GM19099 (cell line): ENCODE measurements around the gene ABCC2.

Experiments
- POLR2A ChIP-seq: IDR thresholded peaks from 3 replicates; pipeline ENCODE4 v1.6.1; 2011; ENCODE audit warnings: low read depth; ENCODE audit not compliant: insufficient read length; ENCODE audit errors: extremely low read depth

ABCC2 gene

DNA sequence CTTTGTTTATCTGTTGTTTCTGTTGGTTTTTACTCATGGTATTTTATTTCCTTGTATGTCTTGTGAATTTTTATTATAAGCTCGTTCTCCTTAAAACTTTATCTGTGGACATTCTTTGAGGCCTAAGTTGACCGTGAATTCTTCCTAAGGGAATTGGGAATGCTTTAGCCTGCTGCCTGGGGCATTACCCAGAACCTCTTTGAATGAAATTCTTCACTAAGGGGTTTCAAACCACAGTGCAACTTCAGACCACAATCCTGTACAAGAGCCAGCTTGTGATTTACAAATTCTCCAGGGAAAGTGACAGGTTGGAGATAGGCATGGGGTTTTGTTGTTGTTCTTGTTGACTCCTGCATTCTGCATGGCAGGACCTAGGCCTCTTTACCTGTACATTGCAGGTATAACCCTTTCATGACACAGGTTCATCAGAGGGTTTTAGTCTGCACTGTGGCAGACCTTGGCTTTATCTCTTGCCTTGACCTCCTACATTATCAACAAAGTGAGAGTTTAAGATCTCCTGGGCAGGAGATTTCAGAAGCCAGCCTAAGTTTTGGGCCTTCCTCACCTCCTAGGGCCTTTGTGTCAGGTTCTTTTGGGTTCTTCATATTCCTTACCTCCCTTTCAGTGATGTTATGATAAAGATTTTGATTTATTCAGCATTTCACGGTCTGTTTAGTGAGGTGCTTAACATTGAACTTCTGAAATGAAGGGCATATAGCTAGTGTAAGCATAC, 70.2 kb downstream of the ABCC2 start:
- no peak for TF ChIP-seq POLR2A

DNA sequence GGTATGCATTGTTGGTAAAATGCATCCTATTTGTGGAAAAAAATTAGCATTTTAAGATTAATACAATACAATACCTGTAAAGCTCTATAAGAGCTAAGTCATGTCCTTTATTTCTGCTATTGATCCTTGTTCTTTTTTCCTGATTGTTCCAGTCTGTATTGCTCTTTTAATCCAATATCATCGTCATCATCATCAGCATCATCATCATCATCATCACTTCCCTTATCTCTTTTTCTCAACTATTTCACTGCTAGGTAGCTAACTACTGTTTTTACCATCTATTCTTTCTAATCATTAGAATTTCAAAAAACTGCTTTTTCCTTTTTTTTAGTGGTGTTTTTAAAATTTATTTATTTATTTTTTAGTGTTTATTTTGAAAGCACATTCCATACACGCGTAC, 71.2 kb downstream of the ABCC2 start:
- TF ChIP-seq POLR2A: no peak

DNA sequence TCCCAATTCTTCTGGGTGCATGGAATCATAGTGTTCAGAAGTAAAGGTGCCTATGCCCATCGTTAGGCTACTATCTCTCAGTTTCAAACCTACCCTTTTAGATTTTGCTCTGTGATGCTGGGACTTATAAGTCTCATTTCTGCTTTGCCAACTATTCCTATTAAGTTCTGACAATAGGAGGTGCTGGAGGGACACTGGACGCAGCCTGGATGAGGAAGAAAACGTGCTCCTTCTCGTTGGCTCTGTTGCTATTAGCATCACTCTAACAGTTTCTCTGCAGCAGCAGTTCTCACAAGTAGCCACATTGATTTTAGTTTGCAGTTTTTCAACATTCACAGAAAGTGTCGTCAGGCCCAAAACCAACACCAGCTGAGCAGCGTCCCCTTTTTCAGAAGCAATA, 72.4 kb downstream of the ABCC2 start:
- no peak for TF ChIP-seq POLR2A

DNA sequence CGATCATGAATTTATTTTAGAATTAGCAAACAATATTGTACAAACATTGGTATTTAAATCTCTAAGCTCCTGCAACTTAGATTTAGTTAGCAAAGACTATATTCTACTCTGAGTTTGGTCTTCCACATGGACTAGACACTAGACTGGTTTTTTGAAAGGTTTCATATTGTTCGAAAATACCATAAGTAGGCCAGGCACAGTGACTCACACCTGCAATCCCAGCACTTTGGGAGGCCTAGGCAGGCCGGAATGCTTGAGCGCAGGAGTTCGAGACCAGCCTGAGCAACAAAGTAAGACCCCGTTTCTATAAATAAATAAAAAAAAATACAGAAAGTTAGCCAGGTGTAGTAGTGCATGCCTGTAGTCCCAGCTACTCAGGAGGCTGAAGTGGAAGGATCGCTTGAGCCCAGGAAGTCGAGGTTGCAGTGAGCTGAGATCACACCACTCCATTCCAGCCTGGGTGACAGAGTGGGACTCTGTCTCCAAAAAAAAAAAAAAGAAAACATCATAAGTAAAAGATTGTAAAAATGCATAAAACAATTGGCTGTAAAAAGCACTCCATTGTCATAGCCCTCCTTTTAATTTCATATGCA, 73.1 kb downstream of the ABCC2 start:
- no peak for TF ChIP-seq POLR2A

DNA sequence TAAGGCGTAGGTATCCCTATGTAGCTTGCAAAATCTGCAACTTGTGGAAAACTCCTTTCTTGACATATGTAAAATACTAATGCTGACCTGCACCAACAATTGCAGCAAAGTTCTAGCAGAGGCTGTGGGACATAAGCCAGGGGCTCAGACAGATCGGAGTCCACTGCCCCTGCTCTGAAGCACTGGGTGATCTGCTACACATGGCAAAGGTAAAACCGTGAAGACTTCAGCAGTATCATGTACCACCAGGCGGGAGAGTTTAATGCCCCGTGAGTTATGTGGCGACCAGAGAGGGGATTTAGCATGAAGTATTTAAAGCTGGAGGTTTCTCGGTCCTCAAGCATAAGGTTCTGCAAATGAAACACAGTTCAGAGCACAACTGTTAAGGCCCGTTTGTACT, 76.4 kb downstream of the ABCC2 start:
- no peak for TF ChIP-seq POLR2A

DNA sequence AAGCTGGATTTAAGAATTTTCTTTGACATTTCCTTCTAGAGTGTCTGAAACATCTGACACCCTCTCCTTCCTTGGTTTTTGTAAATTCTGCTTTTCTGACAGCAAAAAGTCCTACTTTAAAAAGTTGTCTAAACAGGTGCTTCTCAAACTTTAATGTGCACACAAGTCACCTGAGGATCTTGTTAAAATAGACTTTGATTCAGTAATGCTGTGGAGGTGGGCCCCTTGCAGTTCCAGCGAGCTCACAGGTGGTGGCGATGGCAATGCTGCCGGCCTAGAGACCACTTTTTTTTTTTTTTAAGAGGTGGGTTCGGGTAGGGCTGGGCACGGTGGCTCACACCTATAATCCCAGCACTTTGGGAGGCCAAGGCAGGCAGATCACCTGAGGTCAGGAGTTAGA, 77.1 kb downstream of the ABCC2 start:
- no peak for TF ChIP-seq POLR2A

DNA sequence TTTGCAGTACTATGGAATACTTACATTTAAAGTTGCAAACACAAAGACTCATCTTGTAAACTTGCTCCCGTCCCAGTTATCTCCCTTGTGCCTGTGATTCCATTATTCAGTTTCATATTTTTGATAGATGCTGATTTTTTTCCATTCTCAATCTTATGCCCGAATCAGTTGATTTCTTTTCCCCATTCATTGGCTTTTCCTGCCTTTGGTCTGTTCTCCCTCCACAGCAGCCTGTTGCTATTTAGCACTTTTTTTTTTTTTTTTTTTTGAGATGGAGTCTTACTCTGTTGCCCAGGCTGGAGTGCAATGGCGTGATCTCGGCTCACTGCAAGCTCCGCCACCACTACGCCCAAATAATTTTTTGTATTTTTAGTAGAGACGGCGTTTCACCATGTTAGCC, 78.0 kb downstream of the ABCC2 start:
- no peak for TF ChIP-seq POLR2A

DNA sequence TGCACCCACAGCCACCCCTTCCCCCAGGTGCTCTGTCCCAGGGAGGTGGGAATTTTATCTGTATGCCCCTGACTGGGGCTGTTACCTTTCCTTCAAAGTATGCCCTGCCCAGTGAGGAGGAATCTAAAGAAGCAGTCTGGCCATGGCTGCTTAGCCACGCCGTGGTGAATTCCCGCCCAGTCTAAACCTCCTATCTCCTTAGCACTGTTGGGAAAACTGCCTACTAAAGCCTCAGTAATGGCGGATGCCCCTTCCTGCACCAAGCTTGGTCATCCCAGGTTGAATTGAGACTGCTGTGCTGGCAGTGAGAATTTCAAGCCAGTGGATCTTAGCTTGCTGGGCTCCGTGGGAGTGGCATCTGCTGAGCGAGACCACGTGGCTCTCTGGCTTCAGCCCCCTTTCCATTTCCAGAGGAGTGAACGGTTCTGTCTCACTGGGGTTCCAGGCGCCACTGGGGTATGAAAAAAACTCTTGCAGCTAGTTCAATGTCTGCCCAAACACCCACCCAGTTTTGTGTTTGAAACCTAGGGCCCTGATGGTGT, 87.2 kb downstream of the ABCC2 start:
- no peak for TF ChIP-seq POLR2A

DNA sequence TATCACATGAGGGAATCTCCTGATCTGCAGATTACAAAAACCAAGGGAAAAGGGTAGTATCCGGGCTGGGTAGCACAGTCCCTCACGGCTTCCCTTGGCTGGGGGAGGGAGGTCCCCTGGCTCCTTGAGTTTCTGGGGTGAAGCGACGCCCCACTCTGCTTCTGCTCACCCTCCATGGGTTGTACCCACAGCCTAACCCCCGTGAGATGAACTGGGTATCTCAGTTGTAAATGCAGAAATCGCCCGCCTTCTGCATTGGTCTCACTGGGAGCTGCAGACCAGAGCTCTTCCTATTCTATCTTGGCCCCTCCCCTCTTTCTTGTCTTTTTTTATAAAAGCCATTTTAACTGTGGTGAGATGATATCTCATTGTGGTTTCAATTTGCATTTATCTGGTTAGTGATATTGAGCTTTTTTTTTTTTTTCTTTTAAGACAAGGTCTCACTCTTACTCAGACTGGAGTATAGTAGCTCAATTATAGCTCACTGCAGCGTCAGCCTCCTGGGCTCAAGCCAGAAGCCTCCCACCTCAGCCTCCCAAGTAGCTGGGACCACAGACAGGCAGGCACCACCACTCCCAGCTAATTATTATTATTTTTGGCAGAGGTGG, 87.8 kb downstream of the ABCC2 start:
- no peak for TF ChIP-seq POLR2A

DNA sequence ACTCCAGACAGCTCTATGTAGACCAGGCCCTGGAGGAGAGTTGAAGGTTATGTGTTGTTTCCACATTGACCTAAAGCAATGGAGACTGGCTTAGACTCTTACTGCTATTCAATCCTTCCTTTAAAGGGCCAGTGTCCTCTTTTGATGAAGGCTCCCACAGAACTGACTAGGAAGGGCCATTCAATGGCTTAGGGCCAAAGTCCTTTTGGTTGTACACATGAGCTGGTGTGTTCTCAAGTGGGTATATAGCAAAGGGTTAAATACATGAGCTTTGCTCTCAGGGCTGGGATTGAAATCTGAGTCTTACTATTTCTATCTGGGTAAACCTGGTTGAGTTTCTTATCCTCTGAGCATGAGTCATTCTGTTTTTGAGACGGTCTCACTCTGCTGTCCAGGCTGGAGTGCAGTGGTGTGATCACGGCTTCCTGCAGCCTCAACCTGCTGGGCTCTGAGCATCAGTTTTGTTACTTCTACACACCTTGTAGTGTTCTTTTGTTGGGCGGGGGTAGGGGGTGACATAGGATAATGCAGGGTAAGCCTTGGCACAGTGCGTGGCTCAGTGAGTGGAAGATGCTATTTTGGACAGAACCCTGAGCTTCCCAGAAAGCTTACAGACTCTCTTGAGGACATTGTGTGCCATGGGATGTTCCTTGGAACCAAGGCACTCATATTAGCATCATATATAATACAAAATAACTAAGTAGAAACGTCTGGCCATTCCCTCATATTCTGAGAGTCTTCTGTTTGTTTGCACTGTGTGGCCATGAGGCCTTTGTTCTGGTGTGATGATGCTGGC, 90.1 kb downstream of the ABCC2 start:
- no peak for TF ChIP-seq POLR2A

DNA sequence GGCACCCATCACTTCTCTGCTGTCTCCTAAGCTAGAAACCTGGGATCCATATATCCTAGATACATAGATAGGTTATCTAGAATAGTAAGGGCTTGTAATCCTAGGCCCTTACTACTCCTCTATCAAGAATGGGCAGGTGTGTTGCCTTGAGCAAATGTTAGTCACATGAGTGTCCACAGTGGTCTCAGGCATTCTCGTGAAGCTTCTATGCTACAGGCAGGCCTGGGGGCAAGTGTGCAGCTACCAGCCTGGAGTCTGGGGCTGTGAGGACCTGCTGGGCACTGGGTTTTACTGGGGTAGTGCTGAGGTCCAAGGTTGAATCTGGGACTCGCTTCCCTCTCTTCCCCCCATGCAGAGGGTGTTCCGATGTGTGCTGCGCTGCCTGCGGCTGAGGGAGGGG, 91.4 kb downstream of the ABCC2 start:
- no peak for TF ChIP-seq POLR2A

DNA sequence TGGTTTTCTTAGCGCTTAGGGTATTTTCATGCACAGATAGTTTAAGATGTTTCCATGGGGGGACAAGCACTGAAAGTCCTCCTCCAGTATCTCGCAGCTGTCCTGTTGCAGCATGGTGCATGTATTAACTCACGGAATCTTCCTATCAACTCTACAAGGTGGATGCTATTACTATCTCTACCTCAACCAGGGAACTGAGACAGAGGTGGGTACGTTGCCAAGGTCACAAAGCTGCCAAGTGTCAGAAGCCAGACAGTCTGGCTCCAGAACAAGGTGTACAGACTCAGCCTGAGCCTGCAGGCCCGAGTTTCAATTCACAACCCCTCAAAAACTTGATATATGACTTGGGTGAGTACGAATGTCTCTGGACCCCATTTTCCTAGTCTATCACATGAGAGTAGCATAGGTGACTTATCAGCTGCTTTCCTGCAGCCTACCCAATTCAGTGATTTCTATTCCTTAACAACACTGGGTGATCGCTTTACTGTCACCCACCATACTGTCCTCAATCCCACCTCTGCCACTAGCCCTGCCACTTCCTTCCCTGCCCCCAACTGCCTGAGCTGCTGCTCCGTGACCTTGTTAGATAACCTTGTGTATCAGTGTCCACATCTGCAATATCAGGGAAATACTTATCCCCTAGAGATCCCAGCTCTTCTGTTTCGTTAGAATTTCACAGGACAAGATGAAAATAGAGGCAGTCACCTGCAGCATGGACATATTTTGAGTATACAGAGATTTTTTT, 92.1 kb downstream of the ABCC2 start:
- no peak for TF ChIP-seq POLR2A

DNA sequence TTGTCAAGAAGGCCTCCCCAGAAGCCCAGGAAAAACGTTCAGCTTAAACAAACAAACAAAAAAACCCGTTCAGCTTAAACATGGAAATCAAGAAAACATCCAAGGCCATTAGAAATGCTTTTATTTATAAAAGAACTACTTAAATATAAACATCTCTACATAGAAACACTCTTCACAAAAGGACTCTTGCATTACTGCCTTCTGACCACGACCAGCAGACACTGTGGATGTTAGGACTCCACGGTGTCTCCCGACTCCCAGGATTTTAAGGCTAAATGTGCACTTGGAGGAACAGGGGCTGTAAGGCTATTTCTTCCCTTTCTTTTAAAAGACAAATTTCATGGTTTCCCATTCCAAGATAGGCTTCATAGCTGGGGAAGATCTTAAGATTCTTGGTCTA, 93.0 kb downstream of the ABCC2 start:
- no peak for TF ChIP-seq POLR2A

DNA sequence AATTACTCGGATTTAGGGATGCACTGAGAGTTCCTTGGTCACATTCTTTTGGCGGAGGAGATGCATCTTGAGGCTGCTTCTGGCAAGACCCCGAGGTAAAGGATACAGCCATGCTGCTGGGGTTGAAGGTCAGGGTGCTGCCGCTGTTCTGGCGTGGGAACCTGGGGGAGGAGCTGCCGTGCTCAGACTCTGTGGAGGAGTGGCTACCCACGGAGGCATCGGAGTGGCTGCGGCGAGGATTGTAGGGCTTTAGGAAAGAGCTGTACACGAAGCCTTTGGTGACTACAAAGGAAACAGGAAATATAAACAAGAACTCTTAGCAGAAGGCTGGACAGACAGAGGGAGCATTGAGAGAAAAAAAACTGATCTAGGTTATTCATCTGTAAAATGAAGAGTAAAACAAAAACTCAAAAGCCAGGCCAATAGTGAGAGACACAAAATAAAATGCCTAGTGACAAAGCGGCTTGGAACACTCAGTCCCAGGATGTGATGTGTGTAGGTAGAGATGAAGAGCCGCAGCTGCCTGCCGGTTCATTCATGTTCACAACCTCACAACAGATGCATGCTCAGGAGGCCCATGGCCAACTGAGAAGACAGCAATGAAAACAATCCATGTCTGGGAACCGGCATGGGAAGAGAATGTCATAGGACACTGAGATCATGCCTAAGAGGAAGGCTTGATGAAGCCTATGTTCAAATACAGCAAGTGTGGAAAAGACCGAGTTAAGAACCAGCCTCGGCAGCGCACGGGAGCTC, 97.8 kb downstream of the ABCC2 start:
- TF ChIP-seq POLR2A: no peak

DNA sequence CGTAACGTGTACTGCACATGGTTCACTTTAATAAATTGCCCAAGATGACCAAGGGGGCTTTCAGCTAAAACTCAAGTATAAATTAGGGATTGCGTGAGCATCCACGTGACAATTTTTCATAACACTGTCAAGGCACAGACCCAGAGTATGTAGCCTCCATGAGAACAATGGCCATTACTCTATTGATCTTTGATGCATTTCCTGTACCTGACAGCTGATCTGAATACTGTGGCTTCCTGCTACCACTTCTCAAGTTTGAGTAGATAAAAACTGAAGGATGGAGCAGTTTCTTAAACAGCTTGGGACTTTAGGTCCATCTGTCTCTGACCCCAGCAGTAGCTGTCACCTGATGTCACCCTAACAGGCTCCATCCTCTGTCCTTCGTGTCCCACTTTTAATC, 98.9 kb downstream of the ABCC2 start:
- TF ChIP-seq POLR2A: no peak

DNA sequence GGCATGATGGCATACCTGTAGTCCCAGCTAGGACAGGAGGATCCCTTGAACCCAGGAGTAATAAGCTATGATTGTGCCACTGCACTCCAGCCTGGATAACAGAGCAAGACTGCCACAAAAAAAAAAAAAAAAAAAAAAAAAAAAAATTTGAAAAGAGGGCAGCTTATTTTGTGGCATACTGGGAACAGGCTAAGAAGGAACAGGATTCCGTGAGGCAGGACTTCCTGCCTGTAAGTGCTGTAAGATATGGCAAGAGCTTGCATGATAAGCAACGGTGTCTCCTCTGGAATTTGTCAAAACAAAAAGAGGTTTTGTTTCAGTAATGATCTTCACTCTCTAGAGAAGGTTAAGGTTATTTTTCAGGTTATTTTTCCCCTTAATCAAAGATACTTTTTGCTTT, 101.1 kb downstream of the ABCC2 start:
- no peak for TF ChIP-seq POLR2A
